ENCODE data around the gene HEY2.

- TF ChIP-seq CTCF (IDR thresholded peaks at IDR 0.05) (no peak), EP300 (IDR thresholded peaks at IDR 0.05) (no peak), POLR2A (IDR thresholded peaks at IDR 0.05) (no peak)
These were observed 7.4 kb upstream of the HEY2 start for GRCh38 chr6:125742024-125742423.

All from ovary (tissue), 3 donors.